Thyroid gland (tissue), 4 donors: ENCODE measurements around the gene KAZN. TPM values are rescaled to one million over a fixed set of nuclear protein-coding genes. Genes with fewer than 3 reads are reported as not detected.
A peak's percentile ranks its signal among the peaks of the same experiment; 100 is the strongest.

Experiments used
- DNase-seq, 2 donors: peaks; one replicate each; pipeline ENCODE4 v3.0.0-alpha.2; 2019
- H3K27ac ChIP-seq, 3 donors: fragments of 200-600 bp; sonication (generic); 1 replicate in 2 of 3; 2 replicates in 1 of 3; pipeline ENCODE4 v1.5.1; 2016 to 2019; ENCODE audit warnings: mild to moderate bottlenecking in 1 of 3, moderate library complexity in 1 of 3
- H3K27me3 ChIP-seq: fragments of 200-600 bp; sonication (generic); one replicate; pipeline ENCODE4 v1.5.1; 2019
- H3K36me3 ChIP-seq, 2 donors: fragments of 200-600 bp; sonication (generic); one replicate each; pipeline ENCODE4 v1.5.1; 2016 to 2019
- H3K4me1 ChIP-seq, 2 donors: fragments of 200-600 bp; sonication (generic); one replicate each; pipeline ENCODE4 v1.5.1; 2017 to 2019
- H3K4me3 ChIP-seq, 3 donors: fragments of 200-600 bp; sonication (generic); replicated peaks in 1 of 3; 1 replicate in 2 of 3; 2 replicates in 1 of 3; pipeline ENCODE4 v1.5.1; 2016; ENCODE audit warnings: mild to moderate bottlenecking in 1 of 3
- H3K9me3 ChIP-seq: fragments of 200-600 bp; sonication (generic); one replicate; pipeline ENCODE4 v1.5.1; 2017
- POLR2A ChIP-seq, 2 donors: fragments of 450-650 bp; IDR thresholded peaks; one replicate each; pipeline ENCODE4 v1.6.1; 2017; ENCODE audit warnings: antibody characterized with exemption in 2 of 2, mild to moderate bottlenecking in 2 of 2, moderate library complexity in 1 of 2
- WGBS, 2 donors: methylation state at CpG; one replicate each; pipeline ENCODE4 v1.1.5; 2017; 5-methylcytosine and 5-hydroxymethylcytosine counted together
- intact Hi-C: fragments of 100-400 bp; cut with DNase I; formaldehyde crosslinking; loops from one replicate; pipeline ENCODE4 v1.15.1; 2023
- total RNA-seq, 4 donors: library from RNA; depleted of rRNA; stranded (reverse); fragments of >200 nt; gene quantifications; one replicate each; pipeline ENCODE4 v1.2.3, GENCODE V29; 2016
- TF ChIP-seq, protein P1 (sequence below), 6 experiments: fragments of 200-600 bp in 3 of 6; fragments of 450-650 bp in 3 of 6; sonication (generic) in 3 of 6; IDR thresholded peaks; one replicate each; pipeline ENCODE4 v1.5.1; 2016 to 2019; ENCODE audit warnings: antibody characterized with exemption in 6 of 6, mild to moderate bottlenecking in 2 of 6, inconsistent platforms in 1 of 6, moderate library complexity in 1 of 6

KAZN gene
- total RNA-seq, 4 donors from 2014 or later = 14.8 to 28.6 (median 18.2) TPM

DNA sequence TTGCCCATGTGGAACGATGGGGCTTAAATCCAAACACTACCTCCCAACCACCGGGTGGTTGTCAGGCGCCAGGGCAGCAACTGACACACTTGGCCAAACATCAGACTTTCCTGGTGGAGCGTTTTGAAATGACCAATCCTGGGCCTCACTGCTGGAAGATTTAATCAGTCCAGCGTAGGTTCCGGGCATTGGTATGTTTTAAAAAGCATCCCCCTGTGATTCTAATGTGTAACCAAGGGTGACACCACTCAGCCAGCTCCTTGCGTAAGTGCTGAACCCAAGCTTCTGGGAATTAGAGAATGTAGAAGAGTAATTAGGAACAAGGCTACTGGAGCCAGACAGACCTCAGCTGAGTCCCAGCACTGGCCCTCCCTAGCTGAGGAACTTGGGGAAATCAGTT is 44.8 kb upstream of the KAZN start:
- DNase-seq = peak; percentile 91
- no peaks in the 10 kb centered on the region for H3K9me3 ChIP-seq
- 20 to 24% methylated on average over 6 of the region's 7 CpGs for WGBS, 2 donors
- no peaks in the 10 kb centered on the region for H3K27me3 ChIP-seq
- H3K36me3 ChIP-seq = no peaks in the 10 kb centered on the region
- H3K4me1 ChIP-seq = peaks cover 49 to 63% of the 10 kb centered on the region in 2 donors
- TF ChIP-seq, protein P1, sequence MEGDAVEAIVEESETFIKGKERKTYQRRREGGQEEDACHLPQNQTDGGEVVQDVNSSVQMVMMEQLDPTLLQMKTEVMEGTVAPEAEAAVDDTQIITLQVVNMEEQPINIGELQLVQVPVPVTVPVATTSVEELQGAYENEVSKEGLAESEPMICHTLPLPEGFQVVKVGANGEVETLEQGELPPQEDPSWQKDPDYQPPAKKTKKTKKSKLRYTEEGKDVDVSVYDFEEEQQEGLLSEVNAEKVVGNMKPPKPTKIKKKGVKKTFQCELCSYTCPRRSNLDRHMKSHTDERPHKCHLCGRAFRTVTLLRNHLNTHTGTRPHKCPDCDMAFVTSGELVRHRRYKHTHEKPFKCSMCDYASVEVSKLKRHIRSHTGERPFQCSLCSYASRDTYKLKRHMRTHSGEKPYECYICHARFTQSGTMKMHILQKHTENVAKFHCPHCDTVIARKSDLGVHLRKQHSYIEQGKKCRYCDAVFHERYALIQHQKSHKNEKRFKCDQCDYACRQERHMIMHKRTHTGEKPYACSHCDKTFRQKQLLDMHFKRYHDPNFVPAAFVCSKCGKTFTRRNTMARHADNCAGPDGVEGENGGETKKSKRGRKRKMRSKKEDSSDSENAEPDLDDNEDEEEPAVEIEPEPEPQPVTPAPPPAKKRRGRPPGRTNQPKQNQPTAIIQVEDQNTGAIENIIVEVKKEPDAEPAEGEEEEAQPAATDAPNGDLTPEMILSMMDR (IDR thresholded peaks at IDR 0.05) = peak in 2 of 6 experiments; percentile 26 to 28
- TF ChIP-seq POLR2A (IDR thresholded peaks at IDR 0.05) = peak in 1 of 2 donors; percentile 47
- intact Hi-C loops = no loop called here
- H3K4me3 ChIP-seq = no peak overlapping the region
- peak overlapping the region; percentile 75 to 91 (median 87) for H3K27ac ChIP-seq

- no peak for DNase-seq
- Histone ChIP-seq H3K36me3 (no peaks in the 10 kb centered on the region), H3K4me1 (peaks cover 40 to 49% of the 10 kb centered on the region in 2 donors), H3K9me3 (no peaks in the 10 kb centered on the region), H3K27me3 (no peaks in the 10 kb centered on the region), H3K4me3 (no peak overlapping the region), H3K27ac (peak overlapping the region in 2 of 3 donors; percentile 84 to 91)
- intact Hi-C loops = no loop called here
- 69 to 86% methylated on average over 2 of the region's 2 CpGs for WGBS, 2 donors
- TF ChIP-seq POLR2A (IDR thresholded peaks at IDR 0.05) = no peak
- TF ChIP-seq, protein P1 (IDR thresholded peaks at IDR 0.05) = no peak
Measured at GRCh38 chr1:14555091-14555490, 43.4 kb upstream of the KAZN start.

DNA sequence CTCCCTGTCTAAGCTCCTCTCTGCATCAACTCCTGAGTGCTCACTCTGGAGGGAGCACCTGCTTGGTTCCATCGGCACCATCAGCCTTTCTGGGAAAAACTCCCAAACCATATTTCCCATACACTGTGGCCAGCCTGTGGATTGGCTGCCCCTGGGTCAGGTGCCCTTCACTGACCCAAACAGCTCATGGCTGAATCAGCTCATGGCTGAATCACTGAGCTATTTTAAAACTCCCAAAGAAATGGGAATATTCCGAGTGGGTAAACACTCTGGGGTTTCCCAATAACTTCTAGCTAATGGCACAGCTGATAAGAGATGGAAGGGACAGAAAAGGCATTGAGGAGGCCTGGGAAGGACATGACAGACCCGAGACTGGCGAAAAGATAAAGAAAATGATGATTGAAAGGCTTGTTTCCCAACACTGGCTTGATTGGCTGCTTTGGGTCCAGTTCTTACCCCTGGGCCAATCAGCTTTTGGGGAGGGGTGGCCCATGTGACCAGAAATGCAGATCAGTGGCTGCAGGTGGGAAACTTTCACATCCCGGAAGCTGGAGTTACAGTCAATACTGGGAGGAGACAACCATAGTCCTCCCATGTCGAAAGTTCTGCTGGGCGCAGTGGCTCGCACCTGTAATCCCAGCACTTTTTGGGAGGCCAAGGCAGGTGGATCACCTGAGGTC is 37.3 kb upstream of the KAZN start:
- Histone ChIP-seq H3K27me3 (no peaks in the 10 kb centered on the region), H3K4me3 (no peak overlapping the region), H3K9me3 (no peaks in the 10 kb centered on the region), H3K36me3 (no peaks in the 10 kb centered on the region), H3K4me1 (peaks cover 0 to 8% of the 10 kb centered on the region in 2 donors), H3K27ac (no peak overlapping the region)
- intact Hi-C loops = no loop called here
- 85 to 91% methylated on average over 8 of the region's 8 CpGs for WGBS, 2 donors
- no peak for TF ChIP-seq POLR2A (IDR thresholded peaks at IDR 0.05)
- TF ChIP-seq, protein P1 (IDR thresholded peaks at IDR 0.05) = no peak
- no peak for DNase-seq

- no peaks in the 10 kb centered on the region for H3K9me3 ChIP-seq
- no peak overlapping the region for H3K4me3 ChIP-seq
- intact Hi-C loops = no loop called here
- no peaks in the 10 kb centered on the region for H3K36me3 ChIP-seq
- DNase-seq = no peak
- H3K4me1 ChIP-seq = no peaks in the 10 kb centered on the region
- H3K27ac ChIP-seq = no peak overlapping the region
- WGBS, 2 donors = 49 to 50% methylated on average over 2 of the region's 2 CpGs
- no peaks in the 10 kb centered on the region for H3K27me3 ChIP-seq
- TF ChIP-seq, protein P1 (IDR thresholded peaks at IDR 0.05) = no peak
- TF ChIP-seq POLR2A (IDR thresholded peaks at IDR 0.05) = no peak
Measured at GRCh38 chr1:14565090-14565489, 33.4 kb upstream of the KAZN start.

GRCh38 chr1:14567056-14567455 is 31.4 kb upstream of the KAZN start:
- H3K27me3 ChIP-seq = no peaks in the 10 kb centered on the region
- H3K4me1 ChIP-seq = no peaks in the 10 kb centered on the region
- WGBS, 2 donors = 85 to 86% methylated on average over 2 of the region's 2 CpGs
- no peaks in the 10 kb centered on the region for H3K9me3 ChIP-seq
- H3K4me3 ChIP-seq = no peak overlapping the region
- H3K27ac ChIP-seq = no peak overlapping the region
- H3K36me3 ChIP-seq = no peaks in the 10 kb centered on the region
- intact Hi-C loops = no loop called here
- no peak for DNase-seq
- no peak for TF ChIP-seq POLR2A (IDR thresholded peaks at IDR 0.05)
- TF ChIP-seq, protein P1 (IDR thresholded peaks at IDR 0.05) = no peak
